HepG2 (cell line): ENCODE measurements around the gene ZNF616. TPM values are rescaled to one million over a fixed set of nuclear protein-coding genes. Genes with fewer than 3 reads are reported as not detected.

Source experiments
- ASH2L ChIP-seq: fragments of 300-600, 200-600 bp; sonication (generic); IDR thresholded peaks from 2 replicates; pipeline ENCODE4 v1.7.0; 2017; ENCODE audit warnings: low read depth, mild to moderate bottlenecking, moderate library complexity, mixed read lengths, low read length; ENCODE audit not compliant: insufficient read length
- EHMT2 ChIP-seq: fragments of 200-600 bp; sonication (generic); IDR thresholded peaks from 2 replicates; pipeline ENCODE4 v1.7.0; 2017; ENCODE audit warnings: antibody characterized with exemption, low read depth, low read length, borderline replicate concordance
- FUBP1 ChIP-seq: sonication (generic); formaldehyde crosslinking; IDR thresholded peaks from 2 replicates; pipeline ENCODE4 v1.5.1; 2020; ENCODE audit warnings: missing genetic modification reagents, mild to moderate bottlenecking, borderline replicate concordance
- HNF1B ChIP-seq: sonication (generic); formaldehyde crosslinking; IDR thresholded peaks from 2 replicates; pipeline ENCODE4 v1.5.1; 2020; ENCODE audit warnings: mild to moderate bottlenecking, moderate library complexity, missing genetic modification reagents
- HNF4G ChIP-seq, 2 experiments: sonication (generic) in 1 of 2; formaldehyde crosslinking in 1 of 2; IDR thresholded peaks; 2 replicates each; pipeline versions ENCODE4 v1.4.0 to v1.6.1; 2011 to 2020; ENCODE audit warnings: borderline replicate concordance in 2 of 2, low read depth in 2 of 2, mild to moderate bottlenecking in 2 of 2, low read length in 1 of 2, missing genetic modification reagents in 1 of 2, moderate library complexity in 1 of 2
- JUNB ChIP-seq: sonication (generic); formaldehyde crosslinking; IDR thresholded peaks from 2 replicates; pipeline ENCODE4 v1.8.0; 2022; ENCODE audit warnings: missing genetic modification reagents, mild to moderate bottlenecking, borderline replicate concordance
- MAX ChIP-seq: IDR thresholded peaks from 2 replicates; pipeline ENCODE4 v1.6.1; 2012; ENCODE audit warnings: inconsistent platforms
- MXD4 ChIP-seq: IDR thresholded peaks from 2 replicates; pipeline ENCODE4 v1.6.1; 2016; ENCODE audit warnings: mild to moderate bottlenecking, missing biosample characterization, missing genetic modification reagents
- NKX3-1 ChIP-seq: sonication (generic); formaldehyde crosslinking; IDR thresholded peaks from 2 replicates; pipeline ENCODE4 v1.5.0; 2020; ENCODE audit warnings: missing genetic modification reagents
- PAF1 ChIP-seq: IDR thresholded peaks from 2 replicates; pipeline ENCODE4 v1.6.1; 2016; ENCODE audit warnings: missing genetic modification reagents, missing compliant biosample characterization
- PAX8 ChIP-seq: sonication (generic); formaldehyde crosslinking; IDR thresholded peaks from 2 replicates; pipeline ENCODE4 v1.8.0; 2022; ENCODE audit warnings: mild to moderate bottlenecking, missing genetic modification reagents, borderline replicate concordance
- TFAP4 ChIP-seq: sonication (generic); IDR thresholded peaks from 2 replicates; pipeline ENCODE4 v1.6.1; 2016; ENCODE audit warnings: low read depth, borderline replicate concordance
- TRIM22 ChIP-seq: fragments of 450-650 bp; IDR thresholded peaks from 2 replicates; pipeline ENCODE4 v1.6.1; 2017
- ZFX ChIP-seq: sonication (generic); formaldehyde crosslinking; IDR thresholded peaks from 2 replicates; pipeline ENCODE4 v1.4.0; 2020; ENCODE audit warnings: mild to moderate bottlenecking, low read depth, missing genetic modification reagents, moderate library complexity
- ZNF280B ChIP-seq: sonication (generic); formaldehyde crosslinking; IDR thresholded peaks from 2 replicates; pipeline ENCODE4 v1.5.0; 2020; ENCODE audit warnings: missing genetic modification reagents, mild to moderate bottlenecking, borderline replicate concordance
- ZNF292 ChIP-seq: sonication (generic); formaldehyde crosslinking; IDR thresholded peaks from 2 replicates; pipeline ENCODE4 v1.8.1; 2022; ENCODE audit warnings: mild to moderate bottlenecking, low read depth, missing genetic modification reagents, borderline replicate concordance
- ZNF382 ChIP-seq: sonication (generic); formaldehyde crosslinking; IDR thresholded peaks from 2 replicates; pipeline ENCODE4 v1.5.0; 2020; ENCODE audit warnings: missing genetic modification reagents, mild to moderate bottlenecking, borderline replicate concordance
- ZNF619 ChIP-seq: sonication (generic); formaldehyde crosslinking; IDR thresholded peaks from 2 replicates; pipeline ENCODE4 v1.4.0; 2020; ENCODE audit warnings: mild to moderate bottlenecking, missing genetic modification reagents
- ZNF776 ChIP-seq: sonication (generic); formaldehyde crosslinking; IDR thresholded peaks from 2 replicates; pipeline ENCODE4 v1.4.0; 2020; ENCODE audit warnings: mild to moderate bottlenecking, missing genetic modification reagents
- ZSCAN31 ChIP-seq: sonication (generic); formaldehyde crosslinking; IDR thresholded peaks from 2 replicates; pipeline ENCODE4 v1.5.0; 2020; ENCODE audit warnings: low read depth, mild to moderate bottlenecking, missing genetic modification reagents
- polyA plus RNA-seq, 8 experiments: library from polyadenylated mRNA; depleted of rRNA in 3 of 8; stranded (reverse) in 7 of 8; unstranded in 1 of 8; fragments of >200 nt; fragmentation: Illumina TruSeq in 4 of 8; extraction: Trizol in 4 of 8; gene quantifications; 2 replicates each; pipeline versions ENCODE4 v1.2.1 to v1.2.3, GENCODE V29; 2011 to 2016; ENCODE audit warnings: low read depth in 4 of 8, missing spikeins in 1 of 8, mixed read lengths in 1 of 8; ENCODE audit not compliant: insufficient read depth in 1 of 8
- total RNA-seq, 5 experiments: library from RNA; depleted of rRNA; stranded (reverse); fragments of >200 nt; fragmentation: Illumina TruSeq; extraction: Trizol; gene quantifications; 2 replicates each; pipeline ENCODE4 v1.2.3, GENCODE V29; 2016; ENCODE audit warnings: low read depth in 1 of 5

Gene ZNF616
- total and polyA plus RNA-seq, 2 of the 13 experiments (the other 11 are each of a cell fraction or from before 2014, with no cell fraction given) = 2.2 to 10.4 TPM

GRCh38 chr19:52171321-52172169, 31.8 kb upstream of the ZNF616 start, which contains the start of gene ZNF836 (continued):
- TF ChIP-seq ZFX (CRISPR knock-in tag) = peak; percentile 23; the same call in 1 of the 2 replicates
- TF ChIP-seq ZNF776 (CRISPR knock-in tag) = no peak
- peak; percentile 21; the same call in 1 of the 2 replicates for TF ChIP-seq ZNF292 (CRISPR knock-in tag)
- TF ChIP-seq EHMT2 = no peak
- no peak for TF ChIP-seq HNF1B (CRISPR knock-in tag)
- no peak for TF ChIP-seq ZSCAN31 (CRISPR knock-in tag)
- TF ChIP-seq NKX3-1 (CRISPR knock-in tag) = no peak
- peak; percentile 27; the same call in 1 of the 2 replicates for TF ChIP-seq TFAP4
- 0 out of 2 replicates have a peak, but pooled peaks have one; percentile 40 for TF ChIP-seq ZNF619
- peak; percentile 34; the same call in 1 of the 2 replicates for TF ChIP-seq MAX
- no peak for TF ChIP-seq FUBP1
- 0 out of 2 replicates have a peak, but pooled peaks have one; percentile 21 for TF ChIP-seq ZNF280B (CRISPR knock-in tag)
- TF ChIP-seq PAX8 = no peak
- no peak for TF ChIP-seq ZNF382 (CRISPR knock-in tag)
- peak; percentile 66 for TF ChIP-seq ASH2L
- TF ChIP-seq HNF4G (IDR thresholded peaks at IDR 0.05; ENCODE audit: borderline replicate concordance, low read depth, low read length) = no peak
- TF ChIP-seq HNF4G (CRISPR knock-in tag; IDR thresholded peaks at IDR 0.05; ENCODE audit: borderline replicate concordance, low read depth) = no peak
- TF ChIP-seq MXD4 (CRISPR knock-in tag) = no peak
- no peak for TF ChIP-seq PAF1 (CRISPR knock-in tag)
- TF ChIP-seq TRIM22 = no peak
- TF ChIP-seq JUNB (CRISPR knock-in tag) = no peak
